B cell (primary cell): ENCODE data around the gene RASL10A. TPM values are rescaled to one million over a fixed set of nuclear protein-coding genes. Genes with fewer than 3 reads are reported as not detected.

Source experiments
- ATAC-seq: fragments of 200-7000 bp; cut with Tn5 transposase; one replicate; pipeline ENCODE4 v1.10.0; 2021; ENCODE audit warnings: low read depth, mild to moderate bottlenecking, moderate number of reproducible peaks, moderate library complexity
- CTCF ChIA-PET: fragments of 350-600 bp; sonication (Branson Sonifier 250); formaldehyde crosslinking; loops from one replicate; lab custom pipeline; 2021; ENCODE audit warnings: antibody characterized with exemption, inconsistent platforms; lab: Charles Lee
- POLR2A ChIA-PET: fragments of 350-600 bp; sonication (Branson Sonifier 250); formaldehyde crosslinking; loops from one replicate; lab custom pipeline; 2021; ENCODE audit warnings: antibody characterized with exemption; lab: Charles Lee
- DNase-seq: peaks from one replicate; pipeline ENCODE4 v3.0.0; 2013
- H2AFZ ChIP-seq: 2 replicates; pipeline ENCODE4 v1.6.1; 2012; ENCODE audit warnings: mild to moderate bottlenecking, low read depth, low read length; ENCODE audit not compliant: insufficient read depth, poor library complexity, severe bottlenecking
- H3K27ac ChIP-seq, 2 donors: 1 replicate in 1 of 2; 2 replicates in 1 of 2; pipeline ENCODE4 v1.5.1; 2012 to 2013; ENCODE audit warnings: low read length in 2 of 2, mild to moderate bottlenecking in 2 of 2, moderate library complexity in 1 of 2
- H3K27me3 ChIP-seq, 4 experiments: fragments of 200-600 bp in 1 of 4; sonication (generic) in 1 of 4; replicated peaks in 1 of 4; 1 replicate in 2 of 4; 2 replicates in 2 of 4; pipeline versions ENCODE4 v1.6.1 to v1.7.0; 2013 to 2016; ENCODE audit warnings: low read length in 3 of 4, mild to moderate bottlenecking in 2 of 4, mixed read lengths in 1 of 4, moderate library complexity in 1 of 4; ENCODE audit not compliant: insufficient read depth in 4 of 4, control insufficient read depth in 3 of 4; ENCODE audit errors: control extremely low read depth in 1 of 4
- H3K36me3 ChIP-seq, 2 experiments: replicated peaks in 1 of 2; 1 replicate in 1 of 2; 2 replicates in 1 of 2; pipeline versions ENCODE4 v1.6.1 to v1.7.1; 2013; ENCODE audit warnings: low read length in 1 of 2; ENCODE audit not compliant: insufficient read depth in 2 of 2, control insufficient read depth in 1 of 2; ENCODE audit errors: control extremely low read depth in 1 of 2, extremely low read depth in 1 of 2
- H3K4me1 ChIP-seq, 2 donors: fragments of 200-600 bp in 1 of 2; sonication (generic) in 1 of 2; 1 replicate in 1 of 2; 2 replicates in 1 of 2; pipeline versions ENCODE4 v1.5.1 to v1.6.1; 2013 to 2017; ENCODE audit warnings: low read length in 2 of 2; ENCODE audit not compliant: control insufficient read depth in 2 of 2, insufficient read depth in 2 of 2
- H3K4me2 ChIP-seq: replicated peaks from 2 replicates; pipeline ENCODE3; 2012; ENCODE audit warnings: mild to moderate bottlenecking, low read depth, low read length; ENCODE audit not compliant: poor library complexity, severe bottlenecking
- H3K4me3 ChIP-seq, 5 experiments: fragments of 200-600 bp in 1 of 5; sonication (generic) in 1 of 5; 1 replicate in 3 of 5; 2 replicates in 2 of 5; pipeline versions ENCODE4 v1.5.1 to v1.7.0; 2011 to 2016; ENCODE audit warnings: low read length in 4 of 5, mild to moderate bottlenecking in 4 of 5, low read depth in 2 of 5, control low read depth in 1 of 5, moderate library complexity in 1 of 5; ENCODE audit not compliant: insufficient read depth in 1 of 5; ENCODE audit errors: control extremely low read depth in 1 of 5, extremely low read depth in 1 of 5
- H3K79me2 ChIP-seq: fragments of 200-600 bp; sonication (generic); one replicate; pipeline ENCODE4 v1.6.0; 2016; ENCODE audit warnings: low read length; ENCODE audit not compliant: control insufficient read depth, insufficient read depth
- H3K9ac ChIP-seq: fragments of 200-600 bp; sonication (generic); 2 replicates; pipeline ENCODE4 v1.6.1; 2017; ENCODE audit warnings: mild to moderate bottlenecking, low read length, moderate library complexity
- H3K9me3 ChIP-seq, 3 donors: one replicate each; pipeline versions ENCODE4 v1.6.1 to v1.7.1; 2013; ENCODE audit warnings: low read length in 2 of 3; ENCODE audit not compliant: control insufficient read depth in 2 of 3, insufficient read depth in 1 of 3; ENCODE audit errors: control extremely low read depth in 1 of 3
- H4K20me1 ChIP-seq: 2 replicates; pipeline ENCODE4 v1.6.0; 2012; ENCODE audit warnings: mild to moderate bottlenecking, low read length; ENCODE audit not compliant: insufficient read depth, control insufficient read depth, poor library complexity, severe bottlenecking
- H3K27ac Mint-ChIP-seq: one replicate; pipeline ENCODE4 v1.8.0; 2021; ENCODE audit warnings: mixed read lengths
- H3K27me3 Mint-ChIP-seq: one replicate; pipeline ENCODE4 v1.8.0; 2021; ENCODE audit warnings: mixed read lengths
- H3K4me1 Mint-ChIP-seq: one replicate; pipeline ENCODE4 v1.8.0; 2021; ENCODE audit warnings: mixed read lengths
- H3K4me3 Mint-ChIP-seq: one replicate; pipeline ENCODE4 v1.8.0; 2021; ENCODE audit warnings: mixed read lengths
- H3K9me3 Mint-ChIP-seq: one replicate; pipeline ENCODE4 v1.8.0; 2022; ENCODE audit warnings: mixed read lengths; ENCODE audit not compliant: insufficient read depth
- EZH2 ChIP-seq: IDR thresholded peaks from 2 replicates; pipeline ENCODE4 v1.6.1; 2012; ENCODE audit warnings: borderline replicate concordance, low read depth, mild to moderate bottlenecking, moderate library complexity, low read length; ENCODE audit not compliant: insufficient read depth, poor library complexity, severe bottlenecking
- WGBS: methylation state at CpG from one replicate; pipeline ENCODE4 v1.1.5; 2013; ENCODE audit warnings: missing lambda C conversion rate; ENCODE audit not compliant: insufficient coverage; 5-methylcytosine and 5-hydroxymethylcytosine counted together
- intact Hi-C: fragments of 100-400 bp; cut with micrococcal nuclease; formaldehyde crosslinking; loops from one replicate; pipeline ENCODE4 v1.10.0; 2022
- polyA plus RNA-seq: library from polyadenylated mRNA; depleted of rRNA; stranded (reverse); fragments of >200 nt; gene quantifications from 2 replicates; pipeline ENCODE4 v1.2.3, GENCODE V29; 2012
- total RNA-seq, 2 donors: library from RNA; stranded (reverse); fragments of 120-200 nt in 1 of 2; gene quantifications; 1 replicate in 1 of 2; 2 replicates in 1 of 2; pipeline versions ENCODE4 v1.2.3 to v1.2.4, GENCODE V29; 2013 to 2022
- TF ChIP-seq, protein P1 (sequence below): fragments of 200-600 bp; IDR thresholded peaks from one replicate; pipeline ENCODE4 v1.8.0; 2022; ENCODE audit warnings: antibody characterized with exemption, mild to moderate bottlenecking

The RASL10A gene
- total and polyA plus RNA-seq, 2 donors (not counting 1 experiment from before 2014, with no cell fraction given): 2.8 to 4.7 TPM

DNA sequence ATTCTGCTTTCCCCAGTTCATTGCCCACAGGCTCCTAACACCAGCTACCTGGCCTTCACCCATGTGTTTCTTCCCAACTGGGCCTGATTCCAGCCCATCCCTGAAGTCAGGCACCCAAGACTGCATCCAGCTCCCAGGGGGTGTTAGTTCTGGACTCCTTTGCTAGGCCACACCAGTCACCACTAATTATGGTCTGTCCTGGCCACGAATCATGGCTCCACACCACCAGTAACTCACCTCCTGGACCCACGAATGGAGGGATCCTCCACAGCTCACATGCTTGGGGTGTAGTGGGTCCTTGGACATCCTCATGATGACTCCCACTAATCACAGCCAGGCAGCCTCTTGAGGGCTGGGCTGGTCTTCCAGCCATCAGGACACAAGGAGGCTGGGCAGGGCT, 3.6 kb upstream of the RASL10A start:
- Histone ChIP-seq H3K27ac (no peak overlapping the region), H3K4me1 (peaks cover 13 to 15% of the 10 kb centered on the region in 2 donors), H3K4me2 (no peak overlapping the region), H3K4me3 (no peak overlapping the region), H3K79me2 (no peaks in the 10 kb centered on the region), H3K27me3 (peaks cover 0 to 22% (median 11%) of the 10 kb centered on the region in 4 experiments), H4K20me1 (peaks cover 3% of the 10 kb centered on the region), H3K36me3 (no peaks in the 10 kb centered on the region), H2AFZ (no peak overlapping the region), H3K9me3 (peaks cover 0 to 8% (median 0%) of the 10 kb centered on the region in 3 donors), H3K9ac (no peak overlapping the region)
- 80% methylated on average over 1 of the region's 2 CpGs for WGBS
- ChIA-PET CTCF (no interaction called here), POLR2A (no interaction called here)
- Mint-ChIP-seq H3K27me3 (peaks cover 19% of the 10 kb centered on the region), H3K9me3 (no peaks in the 10 kb centered on the region), H3K4me3 (no peak overlapping the region), H3K4me1 (peaks cover 10% of the 10 kb centered on the region), H3K27ac (no peak overlapping the region)
- intact Hi-C loops: no loop called here
- ATAC-seq: no peak
- TF ChIP-seq EZH2: no peak
- TF ChIP-seq, protein P1, sequence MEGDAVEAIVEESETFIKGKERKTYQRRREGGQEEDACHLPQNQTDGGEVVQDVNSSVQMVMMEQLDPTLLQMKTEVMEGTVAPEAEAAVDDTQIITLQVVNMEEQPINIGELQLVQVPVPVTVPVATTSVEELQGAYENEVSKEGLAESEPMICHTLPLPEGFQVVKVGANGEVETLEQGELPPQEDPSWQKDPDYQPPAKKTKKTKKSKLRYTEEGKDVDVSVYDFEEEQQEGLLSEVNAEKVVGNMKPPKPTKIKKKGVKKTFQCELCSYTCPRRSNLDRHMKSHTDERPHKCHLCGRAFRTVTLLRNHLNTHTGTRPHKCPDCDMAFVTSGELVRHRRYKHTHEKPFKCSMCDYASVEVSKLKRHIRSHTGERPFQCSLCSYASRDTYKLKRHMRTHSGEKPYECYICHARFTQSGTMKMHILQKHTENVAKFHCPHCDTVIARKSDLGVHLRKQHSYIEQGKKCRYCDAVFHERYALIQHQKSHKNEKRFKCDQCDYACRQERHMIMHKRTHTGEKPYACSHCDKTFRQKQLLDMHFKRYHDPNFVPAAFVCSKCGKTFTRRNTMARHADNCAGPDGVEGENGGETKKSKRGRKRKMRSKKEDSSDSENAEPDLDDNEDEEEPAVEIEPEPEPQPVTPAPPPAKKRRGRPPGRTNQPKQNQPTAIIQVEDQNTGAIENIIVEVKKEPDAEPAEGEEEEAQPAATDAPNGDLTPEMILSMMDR: no peak
- no peak for DNase-seq

DNA sequence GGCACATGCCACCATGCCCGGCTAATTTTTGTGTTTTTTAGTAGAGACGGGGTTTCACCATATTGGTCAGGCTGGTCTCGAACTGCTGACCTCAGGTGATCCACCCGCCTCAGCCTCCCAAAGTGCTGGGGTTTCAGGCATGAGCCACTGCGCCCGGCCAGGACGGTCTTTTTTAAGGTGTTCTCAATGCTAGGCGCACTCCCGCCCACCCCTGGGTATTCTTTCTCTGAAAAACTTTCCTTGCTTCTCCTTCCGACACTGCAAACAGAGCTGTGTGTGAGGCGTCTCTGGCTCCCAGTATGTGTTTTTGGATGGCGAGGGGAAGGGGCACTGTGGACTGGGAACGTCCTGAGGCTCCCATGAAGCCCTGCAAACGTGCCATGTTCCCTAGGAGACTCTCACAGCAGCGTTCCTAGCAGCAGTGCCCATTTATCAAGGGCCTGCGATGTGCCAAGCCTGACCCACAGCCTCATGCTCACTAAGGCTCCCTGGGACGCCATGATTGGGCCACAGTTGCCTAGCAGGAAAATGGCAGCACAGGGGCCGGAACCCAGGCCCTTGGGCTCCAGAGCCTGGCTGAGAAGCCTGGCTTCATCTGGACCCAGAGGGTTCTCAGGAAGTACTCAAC, 2.4 kb upstream of the RASL10A start:
- Mint-ChIP-seq H3K27me3 (peaks cover 28% of the 10 kb centered on the region), H3K27ac (no peak overlapping the region), H3K4me3 (no peak overlapping the region)

More for the DNA sequence above, 2.4 kb upstream of the RASL10A start:
- WGBS: 96% methylated on average over 17 of the region's 18 CpGs
- Mint-ChIP-seq H3K9me3 (no peaks in the 10 kb centered on the region), H3K4me1 (peaks cover 21% of the 10 kb centered on the region)
- H3K4me3 ChIP-seq: no peak overlapping the region
- ChIA-PET CTCF (no interaction called here), POLR2A (no interaction called here)
- peaks cover 0 to 33% (median 17%) of the 10 kb centered on the region in 4 experiments for H3K27me3 ChIP-seq
- peaks cover 7% of the 10 kb centered on the region for H4K20me1 ChIP-seq
- ATAC-seq: no peak
- no peak overlapping the region for H2AFZ ChIP-seq
- peaks cover 20 to 26% of the 10 kb centered on the region in 2 donors for H3K4me1 ChIP-seq
- intact Hi-C loops: no loop called here
- H3K9ac ChIP-seq: no peak overlapping the region
- no peak overlapping the region for H3K4me2 ChIP-seq
- no peak overlapping the region for H3K27ac ChIP-seq
- TF ChIP-seq, protein P1: no peak
- TF ChIP-seq EZH2: no peak
- H3K36me3 ChIP-seq: no peaks in the 10 kb centered on the region
- peaks cover 0 to 17% (median 0%) of the 10 kb centered on the region in 3 donors for H3K9me3 ChIP-seq
- H3K79me2 ChIP-seq: no peaks in the 10 kb centered on the region
- DNase-seq: no peak
